WTC11 (cell line): ENCODE data around the gene RAI1. TPM values are rescaled to one million over a fixed set of nuclear protein-coding genes. Genes with fewer than 3 reads are reported as not detected.

Source experiments
- ATAC-seq: fragments of 200-7000 bp; cut with Tn5 transposase; 2 replicates; pipeline ENCODE4 v1.10.0; 2021; ENCODE audit warnings: mild to moderate bottlenecking, moderate library complexity
- CTCF ChIA-PET: fragments of 300-600 bp; sonication (Branson Sonifier 250); formaldehyde crosslinking; loops from one replicate; lab custom pipeline; 2021; ENCODE audit warnings: antibody characterized with exemption; lab: Charles Lee
- POLR2A ChIA-PET: fragments of 350-600 bp; sonication (Branson Sonifier 250); formaldehyde crosslinking; loops from one replicate; lab custom pipeline; 2021; ENCODE audit warnings: antibody characterized with exemption; lab: Charles Lee
- DNase-seq: peaks from one replicate; pipeline ENCODE4 v3.0.0; 2021; ENCODE audit warnings: low spot score
- H3K27ac Mint-ChIP-seq: 2 replicates; pipeline ENCODE4 v1.8.0; 2021; ENCODE audit warnings: mixed read lengths
- H3K27me3 Mint-ChIP-seq: 2 replicates; pipeline ENCODE4 v1.8.0; 2021; ENCODE audit warnings: low read depth, mild to moderate bottlenecking, moderate library complexity, mixed read lengths
- H3K36me3 Mint-ChIP-seq: 2 replicates; pipeline ENCODE4 v1.8.0; 2021; ENCODE audit warnings: mixed read lengths
- H3K4me1 Mint-ChIP-seq: 2 replicates; pipeline ENCODE4 v1.8.0; 2022; ENCODE audit warnings: mixed read lengths
- H3K4me3 Mint-ChIP-seq: 2 replicates; pipeline ENCODE4 v1.8.0; 2021; ENCODE audit warnings: mild to moderate bottlenecking, moderate library complexity, mixed read lengths
- H3K9me3 Mint-ChIP-seq: 2 replicates; pipeline ENCODE4 v1.8.0; 2021; ENCODE audit warnings: mixed read lengths
- ARID4B ChIP-seq: sonication (generic); formaldehyde crosslinking; IDR thresholded peaks from 2 replicates; pipeline ENCODE4 v1.8.0; 2023; ENCODE audit warnings: missing genetic modification reagents, mild to moderate bottlenecking, borderline replicate concordance
- ATF2 ChIP-seq: sonication (generic); formaldehyde crosslinking; IDR thresholded peaks from 2 replicates; pipeline ENCODE4 v1.8.1; 2022; ENCODE audit warnings: low read depth, missing genetic modification reagents, borderline replicate concordance
- FOXP1 ChIP-seq: sonication (generic); formaldehyde crosslinking; IDR thresholded peaks from 2 replicates; pipeline ENCODE4 v1.8.0; 2022; ENCODE audit warnings: missing genetic modification reagents, mild to moderate bottlenecking, moderate library complexity, borderline replicate concordance
- GRHL2 ChIP-seq: fragments of 250-450 bp; sonication (Bioruptor Pico); IDR thresholded peaks from 2 replicates; pipeline ENCODE4 v1.8.0; 2022; ENCODE audit warnings: mild to moderate bottlenecking, moderate library complexity; ENCODE audit not compliant: insufficient replicate concordance, severe bottlenecking
- GTF2I ChIP-seq: fragments of 250-450 bp; sonication (Bioruptor Pico); conservative IDR thresholded peaks from 2 replicates; pipeline ENCODE4 v1.4.0; 2021; ENCODE audit warnings: mild to moderate bottlenecking
- NFYB ChIP-seq: sonication (generic); formaldehyde crosslinking; conservative IDR thresholded peaks from 2 replicates; pipeline ENCODE4 v1.8.0; 2022; ENCODE audit warnings: low read depth, missing genetic modification reagents
- ZNF532 ChIP-seq: fragments of 250-450 bp; sonication (Bioruptor Pico); IDR thresholded peaks from 2 replicates; pipeline ENCODE4 v1.9.0; 2021; ENCODE audit warnings: mild to moderate bottlenecking, borderline replicate concordance
- total RNA-seq: library from RNA; stranded (reverse); gene quantifications from 3 replicates; pipeline ENCODE4 v1.2.3, GENCODE V29; 2021

The RAI1 gene
- total RNA-seq, 1 experiment from 2014 or later = 12.7 TPM

- no peak for ATAC-seq
- DNase-seq = no peak
- TF ChIP-seq GTF2I (CRISPR knock-in tag) = 0 out of 2 replicates have a peak, but pooled peaks have one; percentile 37
- TF ChIP-seq ARID4B = no peak
- H3K27ac Mint-ChIP-seq = no peak overlapping the region
- POLR2A ChIA-PET = no interaction called here
- no peaks in the 10 kb centered on the region for H3K9me3 Mint-ChIP-seq
- peaks cover 74% of the 10 kb centered on the region for H3K27me3 Mint-ChIP-seq
- no peak overlapping the region for H3K4me3 Mint-ChIP-seq
- CTCF ChIA-PET = interaction anchor here (1.0 to 1.3 kb wide), 2 partner anchors 12 to 69 kb away, joined by 3 to 5 read pairs; no protein-coding TSS in a partner anchor
- peaks cover 35% of the 10 kb centered on the region for H3K4me1 Mint-ChIP-seq
- no peaks in the 10 kb centered on the region for H3K36me3 Mint-ChIP-seq
These were observed 31.1 kb downstream of the RAI1 start for GRCh38 chr17:17712268-17712924.

- H3K27me3 Mint-ChIP-seq = peaks cover 74% of the 10 kb centered on the region
- H3K27ac Mint-ChIP-seq = no peak overlapping the region
- ChIA-PET CTCF (interaction anchor here (0.9 to 1.9 kb wide), 5 partner anchors 11 to 71 kb away, joined by 3 to 7 read pairs (median 3); no protein-coding TSS in a partner anchor), POLR2A (no interaction called here)
- ATAC-seq = no peak
- H3K4me1 Mint-ChIP-seq = peaks cover 35% of the 10 kb centered on the region
- no peak overlapping the region for H3K4me3 Mint-ChIP-seq
- TF ChIP-seq NFYB (no peak), ATF2 (CRISPR knock-in tag) (no peak), GRHL2 (CRISPR knock-in tag) (no peak), FOXP1 (CRISPR knock-in tag) (no peak)
- TF ChIP-seq, all 79 proteins: peak for 0
- Mint-ChIP-seq H3K36me3 (no peaks in the 10 kb centered on the region), H3K9me3 (no peaks in the 10 kb centered on the region)
- no peak for DNase-seq
These were observed 32.6 kb downstream of the RAI1 start for GRCh38 chr17:17713839-17714238.

GRCh38 chr17:17714261-17714866, 33.1 kb downstream of the RAI1 start:
- DNase-seq (no peak), ATAC-seq (no peak)
- peaks cover 74% of the 10 kb centered on the region for H3K27me3 Mint-ChIP-seq
- no peak overlapping the region for H3K27ac Mint-ChIP-seq
- ChIA-PET POLR2A (no interaction called here), CTCF (interaction anchor here (0.9 to 1.9 kb wide), 6 partner anchors 10 to 98 kb away, joined by 3 to 7 read pairs (median 4); no protein-coding TSS in a partner anchor)
- H3K36me3 Mint-ChIP-seq = no peaks in the 10 kb centered on the region
- H3K4me1 Mint-ChIP-seq = peaks cover 35% of the 10 kb centered on the region
- no peaks in the 10 kb centered on the region for H3K9me3 Mint-ChIP-seq
- no peak overlapping the region for H3K4me3 Mint-ChIP-seq
- no peak for TF ChIP-seq ZNF532 (CRISPR knock-in tag)
